C4-2B (cell line): ENCODE data around the gene TMEM165.

Source experiments
- H3K27ac ChIP-seq: fragments of 450-650 bp; 2 replicates; pipeline ENCODE4 v1.5.1; 2017
- CTCF ChIP-seq: fragments of 450-650 bp; conservative IDR thresholded peaks from 2 replicates; pipeline ENCODE4 v1.5.1; 2017; ENCODE audit warnings: mild to moderate bottlenecking
- ZFX ChIP-seq: fragments of 450-650 bp; IDR thresholded peaks from 2 replicates; pipeline ENCODE4 v1.6.1; 2017

Gene TMEM165

DNA sequence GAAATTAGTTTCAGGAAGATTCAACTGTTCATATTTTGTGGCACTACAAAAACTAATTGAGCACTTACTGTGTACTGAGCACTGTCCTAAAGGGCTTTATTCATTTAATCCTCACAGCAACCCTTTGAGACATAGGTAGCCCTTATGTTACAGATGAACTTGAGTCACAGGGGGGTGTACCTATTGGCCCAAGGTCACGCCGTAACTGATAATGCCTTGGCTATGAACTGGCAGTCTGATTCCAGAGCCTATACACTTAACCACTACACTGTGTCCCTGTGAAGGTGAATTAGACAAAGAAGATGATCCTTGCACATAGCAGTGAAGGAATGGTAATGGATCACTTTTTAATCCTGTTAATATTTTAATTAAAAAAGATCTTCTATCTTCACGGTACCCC is 12.0 kb downstream of the TMEM165 start:
- H3K27ac ChIP-seq: no peak overlapping the region
- TF ChIP-seq CTCF (no peak), ZFX (no peak)

- no peak overlapping the region for H3K27ac ChIP-seq
These were observed 13.9 kb downstream of the TMEM165 start for GRCh38 chr4:55409468-55410171.

GRCh38 chr4:55410431-55410830 is 14.7 kb downstream of the TMEM165 start:
- no peak for TF ChIP-seq CTCF
- no peak for TF ChIP-seq ZFX
- no peak overlapping the region for H3K27ac ChIP-seq

More at GRCh38 chr4:55409468-55410171, 13.9 kb downstream of the TMEM165 start:
- no peak for TF ChIP-seq ZFX

GRCh38 chr4:55411621-55412020 is 15.9 kb downstream of the TMEM165 start:
- TF ChIP-seq ZFX (no peak), CTCF (no peak)

DNA sequence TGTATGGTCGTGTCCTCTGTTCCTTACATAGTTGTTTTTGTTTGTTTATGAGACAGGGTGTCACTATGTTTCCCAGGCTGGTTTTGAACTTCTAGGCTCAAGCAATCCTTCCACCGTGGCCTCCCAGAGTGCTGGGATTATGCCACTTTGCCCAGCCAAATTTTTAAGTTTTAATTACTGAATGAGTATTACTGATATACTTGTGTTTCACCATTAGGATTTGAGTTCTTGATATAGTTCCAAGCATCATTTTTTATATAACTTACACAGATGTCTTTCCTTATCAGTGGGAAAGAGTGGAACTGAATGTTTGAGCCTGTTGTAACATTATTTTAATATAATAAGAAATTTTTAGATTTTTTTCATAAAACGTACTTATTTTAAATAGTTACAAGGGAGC is 20.4 kb downstream of the TMEM165 start:
- TF ChIP-seq ZFX (no peak), CTCF (no peak)
- H3K27ac ChIP-seq: no peak overlapping the region

More at GRCh38 chr4:55411621-55412020, 15.9 kb downstream of the TMEM165 start:
- no peak overlapping the region for H3K27ac ChIP-seq

DNA sequence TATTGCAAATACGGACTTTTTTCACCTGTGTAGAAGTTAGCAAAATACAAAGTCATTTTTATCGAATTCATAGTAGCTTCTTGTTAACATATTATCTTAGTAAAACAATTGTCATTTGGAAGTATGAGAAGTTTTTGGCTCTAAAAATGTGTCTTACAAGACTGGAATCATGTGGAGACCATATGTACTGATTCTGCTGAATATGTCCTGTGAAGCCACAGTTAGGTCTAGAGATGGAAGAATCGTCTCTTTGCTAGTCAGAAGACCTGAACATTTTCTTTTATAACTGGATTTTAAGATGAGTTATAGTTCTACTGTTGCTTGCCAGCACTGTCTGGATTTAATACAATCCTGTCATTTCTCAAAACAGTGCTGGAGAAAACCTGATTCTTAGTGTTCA is 29.0 kb downstream of the TMEM165 start:
- no peak overlapping the region for H3K27ac ChIP-seq
- TF ChIP-seq ZFX (no peak), CTCF (no peak)

- H3K27ac ChIP-seq: no peak overlapping the region
- TF ChIP-seq CTCF: no peak
- TF ChIP-seq ZFX: no peak
These were observed 36.1 kb downstream of the TMEM165 start for GRCh38 chr4:55431710-55432336.
